Measurements from ENCODE around the gene SUGP1.

The SUGP1 gene

DNA sequence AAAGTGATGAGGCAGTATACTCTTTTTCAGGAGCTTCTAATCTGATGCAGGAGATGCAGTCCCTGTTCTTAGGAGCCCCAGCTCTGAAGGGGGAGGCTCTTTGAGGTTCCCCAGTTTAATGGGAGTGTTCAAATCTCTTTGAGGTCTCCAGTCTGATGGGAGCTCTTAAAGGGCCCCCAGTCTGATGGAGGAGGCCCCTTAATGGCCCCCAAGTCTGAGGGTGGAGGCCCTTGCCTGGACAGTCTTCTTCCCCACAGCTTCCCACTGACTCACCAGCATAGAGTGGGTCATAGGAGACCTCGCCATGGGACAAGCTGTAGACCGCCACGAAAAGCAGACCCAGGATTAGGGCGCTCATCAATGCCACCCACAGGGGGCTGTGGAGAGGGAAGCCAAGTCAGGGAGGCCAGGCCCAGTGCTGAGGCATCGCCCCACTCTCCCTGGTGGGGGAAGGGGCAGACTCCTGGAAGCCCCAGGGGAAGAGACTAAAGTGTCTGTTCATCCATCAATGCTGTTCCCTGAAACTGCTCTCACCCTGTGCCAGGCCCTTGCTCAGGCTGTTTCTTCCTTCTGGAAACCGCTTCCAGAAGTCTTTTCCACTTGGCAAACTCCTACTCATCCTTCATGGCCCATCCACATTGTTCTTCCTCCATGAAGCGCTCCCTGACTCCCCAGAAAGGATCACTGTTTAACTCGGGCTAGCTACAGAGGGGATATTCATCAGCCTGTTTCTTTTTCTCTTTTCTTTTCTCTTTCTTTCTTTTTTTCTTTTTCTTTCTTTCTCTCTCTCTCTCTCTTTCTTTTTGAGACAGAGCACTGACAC is 49.3 kb downstream of the SUGP1 start:
- TF ChIP-seq GATA3 (IDR thresholded peaks at IDR 0.05; ENCODE audit: low read depth, low read length) (no peak), GATA2 (IDR thresholded peaks at IDR 0.05; ENCODE audit: low read depth, low read length) (no peak)

GRCh38 chr19:19269952-19270694 is 50.2 kb downstream of the SUGP1 start:
- TF ChIP-seq GATA2 (IDR thresholded peaks at IDR 0.05; ENCODE audit: low read depth, low read length) = no peak
- no peak for TF ChIP-seq GATA3 (IDR thresholded peaks at IDR 0.05; ENCODE audit: low read depth, low read length)

GRCh38 chr19:19268453-19269385 is 51.6 kb downstream of the SUGP1 start:
- TF ChIP-seq GATA2 (IDR thresholded peaks at IDR 0.05; ENCODE audit: low read depth, low read length) = no peak
- TF ChIP-seq GATA3 (IDR thresholded peaks at IDR 0.05; ENCODE audit: low read depth, low read length) = no peak

DNA sequence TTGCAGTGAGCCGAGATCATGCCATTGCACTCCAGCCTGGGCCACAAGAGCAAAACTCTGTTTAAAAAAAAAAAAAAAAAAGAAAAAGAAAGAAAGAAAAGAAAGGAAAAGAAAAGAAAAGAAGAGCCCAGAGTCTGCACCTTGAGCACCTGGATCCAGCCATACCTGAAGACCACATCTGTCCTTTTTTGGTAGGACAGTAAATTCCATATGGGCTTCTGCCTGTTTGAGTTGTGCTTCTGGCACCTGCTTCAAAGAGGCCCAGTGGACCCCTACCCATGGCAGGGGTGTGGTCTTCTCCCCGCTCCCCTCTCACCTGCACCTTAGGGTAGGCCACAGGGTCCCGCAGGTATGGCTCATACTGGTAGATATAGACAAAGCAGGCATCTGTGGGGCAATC is 53.0 kb downstream of the SUGP1 start:
- no peak for TF ChIP-seq GATA3 (IDR thresholded peaks at IDR 0.05; ENCODE audit: low read depth, low read length)
- TF ChIP-seq GATA2 (IDR thresholded peaks at IDR 0.05; ENCODE audit: low read depth, low read length) = no peak

- TF ChIP-seq GATA3 (IDR thresholded peaks at IDR 0.05; ENCODE audit: low read depth, low read length) = no peak
- TF ChIP-seq GATA2 (IDR thresholded peaks at IDR 0.05; ENCODE audit: low read depth, low read length) = no peak
Measured at GRCh38 chr19:19263886-19264487, 56.3 kb downstream of the SUGP1 start.

GRCh38 chr19:19262190-19263057 is 57.9 kb downstream of the SUGP1 start:
- no peak for TF ChIP-seq GATA2 (IDR thresholded peaks at IDR 0.05; ENCODE audit: low read depth, low read length)
- TF ChIP-seq GATA3 (IDR thresholded peaks at IDR 0.05; ENCODE audit: low read depth, low read length) = no peak

- TF ChIP-seq GATA2 (IDR thresholded peaks at IDR 0.05; ENCODE audit: low read depth, low read length) = no peak
- TF ChIP-seq GATA3 (IDR thresholded peaks at IDR 0.05; ENCODE audit: low read depth, low read length) = no peak
Measured at GRCh38 chr19:19261350-19262189, 58.7 kb downstream of the SUGP1 start.

GRCh38 chr19:19260417-19261214 is 59.7 kb downstream of the SUGP1 start:
- TF ChIP-seq GATA2 (IDR thresholded peaks at IDR 0.05; ENCODE audit: low read depth, low read length) (no peak), GATA3 (IDR thresholded peaks at IDR 0.05; ENCODE audit: low read depth, low read length) (no peak)

DNA sequence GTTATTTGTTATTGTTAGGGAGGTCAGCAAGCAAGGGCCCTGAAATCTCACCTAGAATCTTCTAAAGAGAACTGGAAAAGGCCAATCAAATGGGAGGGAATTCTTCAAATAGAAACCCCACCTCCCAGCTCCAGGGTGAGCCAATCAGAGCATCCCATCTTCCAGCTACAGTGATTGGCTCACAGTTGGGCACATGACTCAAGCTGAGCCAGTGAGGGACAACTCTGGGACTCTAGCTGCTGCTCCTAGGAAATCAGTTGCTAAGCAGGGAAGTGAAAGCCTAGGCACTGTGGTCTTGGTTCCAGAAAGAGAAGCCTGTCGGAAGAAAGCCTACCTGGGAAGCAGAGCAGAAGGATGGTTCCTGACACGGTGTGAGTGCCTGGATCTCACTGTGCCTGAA is 60.6 kb downstream of the SUGP1 start:
- TF ChIP-seq GATA2 (IDR thresholded peaks at IDR 0.05; ENCODE audit: low read depth, low read length) = no peak
- no peak for TF ChIP-seq GATA3 (IDR thresholded peaks at IDR 0.05; ENCODE audit: low read depth, low read length)

DNA sequence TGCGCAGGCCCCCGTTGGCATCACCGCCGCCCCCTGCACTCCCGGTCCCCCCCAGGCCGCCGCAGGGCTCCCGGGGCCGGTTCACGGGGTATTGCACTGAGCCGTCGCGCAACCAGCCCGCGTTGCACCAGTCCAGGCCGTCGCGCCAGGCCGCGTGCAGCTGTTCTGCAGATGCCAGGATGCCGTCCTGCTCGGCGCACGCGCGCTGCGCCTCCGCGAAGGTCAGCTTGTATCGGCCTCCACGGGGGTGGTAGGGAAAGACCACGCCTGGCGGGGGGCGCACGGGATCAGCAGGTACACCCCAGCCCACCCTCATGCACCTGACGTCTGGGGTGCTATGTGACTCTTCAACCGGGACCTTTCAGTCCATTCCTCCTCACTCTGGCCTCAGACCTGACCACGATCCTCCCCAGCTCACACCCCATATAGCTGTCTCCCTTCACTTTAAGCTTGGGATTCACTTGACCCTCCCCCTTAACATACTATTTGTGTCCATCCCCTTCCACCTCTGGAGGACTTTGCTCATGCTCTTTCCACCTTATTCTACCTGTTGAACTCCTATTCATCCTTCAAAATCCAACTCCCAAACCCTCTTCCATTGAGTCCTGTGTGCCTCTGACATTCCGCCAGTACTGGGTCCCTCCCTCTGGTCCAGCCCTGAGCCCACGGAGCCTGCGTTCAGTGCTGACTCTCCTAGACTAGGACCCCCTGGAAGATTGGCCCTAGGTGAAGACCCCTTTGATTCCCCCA is 61.5 kb downstream of the SUGP1 start:
- no peak for TF ChIP-seq GATA2 (IDR thresholded peaks at IDR 0.05; ENCODE audit: low read depth, low read length)
- TF ChIP-seq GATA3 (IDR thresholded peaks at IDR 0.05; ENCODE audit: low read depth, low read length) = no peak
